ENCODE measurements around the gene CMC2. TPM values are rescaled to one million over a fixed set of nuclear protein-coding genes. Genes with fewer than 3 reads are reported as not detected.
A peak's percentile ranks its signal among the peaks of the same experiment; 100 is the strongest.

Gene CMC2
- total and polyA plus RNA-seq, 9 of the 15 experiments (the other 6 are each of a cell fraction or from before 2014, with no cell fraction given), result 122 to 501 (median 172) TPM

DNA sequence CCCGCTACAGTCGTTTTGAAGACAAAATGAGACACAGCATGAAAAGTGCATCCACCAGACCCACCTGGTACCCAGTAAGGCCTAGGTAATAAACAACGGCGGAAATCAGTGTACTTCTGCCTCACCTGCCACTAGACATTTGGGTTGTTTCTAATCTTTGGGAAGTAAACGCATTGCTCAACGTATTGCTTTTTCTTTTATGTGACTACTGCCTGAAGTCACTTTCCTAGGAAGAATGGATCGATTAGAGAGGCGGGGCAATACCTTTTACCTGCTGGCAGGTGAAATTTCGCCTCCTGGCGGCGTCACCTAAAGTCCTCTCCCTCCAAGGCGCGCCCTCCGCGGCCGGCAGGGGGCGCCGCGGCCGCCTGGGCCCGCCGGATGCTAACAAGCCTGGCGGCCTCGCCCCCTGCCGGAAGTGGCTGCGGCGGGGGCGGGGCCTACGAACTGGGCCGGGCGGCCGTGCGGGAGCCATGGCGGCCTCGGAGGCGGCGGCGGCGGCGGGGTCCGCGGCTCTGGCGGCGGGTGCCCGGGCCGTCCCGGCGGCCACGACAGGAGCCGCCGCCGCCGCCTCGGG lies 28.8 kb upstream of the CMC2 start, which contains the start of gene ATMIN (continued):
- TF ChIP-seq THAP12 (CRISPR knock-in tag; IDR thresholded peaks at IDR 0.05), result no peak
- no peak for TF ChIP-seq ZNF830 (CRISPR knock-in tag; IDR thresholded peaks at IDR 0.05)
- TF ChIP-seq TOE1 (IDR thresholded peaks at IDR 0.05; ENCODE audit: borderline replicate concordance), result no peak
- TF ChIP-seq TOE1 (CRISPR knock-in tag; IDR thresholded peaks at IDR 0.05; ENCODE audit: borderline replicate concordance, low read depth), result no peak
- peak; percentile 28; the same call in 1 of the 2 replicates for TF ChIP-seq ZNF384 (IDR thresholded peaks at IDR 0.05; ENCODE audit: low read depth, low read length)
- no peak for TF ChIP-seq ZNF584 (CRISPR knock-in tag; IDR thresholded peaks at IDR 0.05; ENCODE audit: low read depth)
- no peak for TF ChIP-seq HLTF (IDR thresholded peaks at IDR 0.05)
- TF ChIP-seq, protein P1, sequence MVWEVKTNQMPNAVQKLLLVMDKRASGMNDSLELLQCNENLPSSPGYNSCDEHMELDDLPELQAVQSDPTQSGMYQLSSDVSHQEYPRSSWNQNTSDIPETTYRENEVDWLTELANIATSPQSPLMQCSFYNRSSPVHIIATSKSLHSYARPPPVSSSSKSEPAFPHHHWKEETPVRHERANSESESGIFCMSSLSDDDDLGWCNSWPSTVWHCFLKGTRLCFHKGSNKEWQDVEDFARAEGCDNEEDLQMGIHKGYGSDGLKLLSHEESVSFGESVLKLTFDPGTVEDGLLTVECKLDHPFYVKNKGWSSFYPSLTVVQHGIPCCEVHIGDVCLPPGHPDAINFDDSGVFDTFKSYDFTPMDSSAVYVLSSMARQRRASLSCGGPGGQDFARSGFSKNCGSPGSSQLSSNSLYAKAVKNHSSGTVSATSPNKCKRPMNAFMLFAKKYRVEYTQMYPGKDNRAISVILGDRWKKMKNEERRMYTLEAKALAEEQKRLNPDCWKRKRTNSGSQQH (CRISPR knock-in tag; IDR thresholded peaks at IDR 0.05), result no peak
- TF ChIP-seq NCOA1 (IDR thresholded peaks at IDR 0.05; ENCODE audit: low read depth), result no peak
- TF ChIP-seq HDAC3 (IDR thresholded peaks at IDR 0.05; ENCODE audit: borderline replicate concordance, partially characterized antibody), result no peak
- TF ChIP-seq LEF1 (IDR thresholded peaks at IDR 0.05), result no peak
- TF ChIP-seq, protein P2, sequence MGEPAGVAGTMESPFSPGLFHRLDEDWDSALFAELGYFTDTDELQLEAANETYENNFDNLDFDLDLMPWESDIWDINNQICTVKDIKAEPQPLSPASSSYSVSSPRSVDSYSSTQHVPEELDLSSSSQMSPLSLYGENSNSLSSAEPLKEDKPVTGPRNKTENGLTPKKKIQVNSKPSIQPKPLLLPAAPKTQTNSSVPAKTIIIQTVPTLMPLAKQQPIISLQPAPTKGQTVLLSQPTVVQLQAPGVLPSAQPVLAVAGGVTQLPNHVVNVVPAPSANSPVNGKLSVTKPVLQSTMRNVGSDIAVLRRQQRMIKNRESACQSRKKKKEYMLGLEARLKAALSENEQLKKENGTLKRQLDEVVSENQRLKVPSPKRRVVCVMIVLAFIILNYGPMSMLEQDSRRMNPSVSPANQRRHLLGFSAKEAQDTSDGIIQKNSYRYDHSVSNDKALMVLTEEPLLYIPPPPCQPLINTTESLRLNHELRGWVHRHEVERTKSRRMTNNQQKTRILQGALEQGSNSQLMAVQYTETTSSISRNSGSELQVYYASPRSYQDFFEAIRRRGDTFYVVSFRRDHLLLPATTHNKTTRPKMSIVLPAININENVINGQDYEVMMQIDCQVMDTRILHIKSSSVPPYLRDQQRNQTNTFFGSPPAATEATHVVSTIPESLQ (CRISPR knock-in tag; IDR thresholded peaks at IDR 0.05), result no peak
- no peak for TF ChIP-seq FOXK2 (conservative IDR thresholded peaks at IDR 0.05 in 1 of 2, IDR thresholded peaks at IDR 0.05 in 1 of 2; ENCODE audit: low read depth in 2 of 2)
- TF ChIP-seq TFE3 (CRISPR knock-in tag; IDR thresholded peaks at IDR 0.05), result no peak
- TF ChIP-seq ZC3H4 (CRISPR knock-in tag; IDR thresholded peaks at IDR 0.05; ENCODE audit: borderline replicate concordance), result no peak
- no peak for TF ChIP-seq CEBPB (tag; IDR thresholded peaks at IDR 0.05)
- no peak for TF ChIP-seq SAFB (IDR thresholded peaks at IDR 0.05; ENCODE audit: borderline replicate concordance, low read depth, low read length)
- TF ChIP-seq ZNF232 (CRISPR knock-in tag; IDR thresholded peaks at IDR 0.05), result no peak
- no peak for TF ChIP-seq ZNF212 (CRISPR knock-in tag; IDR thresholded peaks at IDR 0.05)
- TF ChIP-seq CBX5 (IDR thresholded peaks at IDR 0.05; ENCODE audit: borderline replicate concordance, low read depth), result no peak
- no peak for TF ChIP-seq PML (IDR thresholded peaks at IDR 0.05; ENCODE audit: low read length)
- no peak for TF ChIP-seq SETDB1 (IDR thresholded peaks at IDR 0.05; ENCODE audit: low read length)
